Hematopoietic multipotent progenitor cell treated with erythropoietin and hydrocortisone succinate and interleukin-3 and kit ligand, for 4 days (in vitro differentiated cells): ENCODE results near the gene DCUN1D3.
"Not testable (repeated sequence)": the region's sequence is repeated elsewhere in the genome, so short reads cannot be mapped to it uniquely, and the experiment has no call there.

ENCODE experiments used
- DNase-seq: peaks from one replicate; pipeline ENCODE4 v3.0.0-alpha.2; 2015

DCUN1D3 gene

DNA sequence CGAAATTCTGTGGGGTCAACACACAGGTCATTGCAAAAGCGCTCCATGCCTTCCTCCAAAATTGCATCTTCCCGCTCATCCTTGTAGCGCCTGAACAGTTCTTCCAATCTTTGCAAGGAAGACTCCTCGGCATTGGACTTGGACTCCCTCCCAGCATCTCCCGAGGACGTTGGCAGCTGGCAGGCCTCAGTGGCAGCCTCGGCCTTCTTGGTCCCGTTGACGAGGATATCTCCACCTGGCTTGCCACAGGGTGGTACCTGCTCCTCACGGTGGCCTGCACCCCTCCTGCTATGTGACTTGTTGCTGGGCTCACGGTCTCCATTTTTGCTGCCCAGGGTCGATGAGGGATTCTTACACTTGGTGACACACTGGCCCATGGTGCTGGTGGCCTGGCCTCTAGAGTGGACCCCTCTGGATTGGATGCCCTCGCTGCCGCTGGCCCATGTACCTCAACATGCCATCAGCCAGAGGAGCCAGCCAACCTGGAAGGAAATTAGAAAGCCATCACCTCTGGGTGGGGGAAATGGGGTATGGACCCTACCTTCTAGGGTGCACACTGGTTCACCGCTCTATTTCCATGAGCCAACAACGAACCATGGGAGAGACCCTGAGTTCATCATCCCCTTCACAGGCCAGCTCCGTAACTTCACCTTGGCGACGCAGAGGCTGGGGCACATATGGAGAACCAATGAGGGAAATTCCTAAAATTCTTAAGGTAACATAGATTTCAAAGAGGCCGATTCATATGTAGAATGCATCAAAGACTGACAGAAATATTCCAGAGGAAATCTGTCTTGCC is 37.8 kb downstream of the DCUN1D3 start:
- DNase-seq, result no peak

DNA sequence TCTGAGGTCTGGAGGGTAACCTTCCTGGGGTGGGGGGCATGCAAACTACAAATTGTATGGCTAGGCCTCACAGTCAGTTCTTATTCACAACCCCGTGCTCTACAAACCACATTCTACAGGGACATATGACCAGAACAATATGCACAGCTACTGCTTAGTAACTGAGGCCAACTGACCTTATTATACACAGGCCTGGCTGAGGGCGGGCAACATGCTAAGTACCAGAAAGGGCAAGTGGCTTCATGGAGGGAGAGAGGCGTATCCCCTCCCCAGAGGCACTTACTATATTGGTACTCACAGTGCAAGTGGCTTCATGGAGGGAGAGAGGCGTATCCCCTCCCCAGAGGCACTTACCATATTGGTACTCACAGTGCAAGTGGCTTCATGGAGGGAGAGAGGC is 39.2 kb downstream of the DCUN1D3 start:
- not testable (repeated sequence) for DNase-seq

DNA sequence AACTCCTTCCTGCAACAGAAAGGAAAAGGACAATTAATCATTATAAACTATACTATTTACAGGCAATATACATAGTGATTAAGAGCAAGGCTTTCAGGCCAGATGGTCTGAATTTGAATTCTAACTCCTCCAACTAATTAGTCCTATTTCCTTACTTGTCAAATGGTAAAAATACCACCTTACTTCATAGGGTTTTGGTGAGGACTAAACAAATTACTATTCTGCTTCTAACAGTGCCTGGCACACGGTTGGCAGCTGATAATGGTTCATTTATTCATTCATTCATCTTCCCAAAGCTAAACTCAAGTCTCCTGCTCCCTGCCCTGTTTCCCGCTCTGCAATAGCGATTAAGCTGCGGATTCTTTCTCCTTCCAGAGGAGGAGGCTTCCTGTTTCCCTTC is 39.8 kb downstream of the DCUN1D3 start:
- no peak for DNase-seq

DNA sequence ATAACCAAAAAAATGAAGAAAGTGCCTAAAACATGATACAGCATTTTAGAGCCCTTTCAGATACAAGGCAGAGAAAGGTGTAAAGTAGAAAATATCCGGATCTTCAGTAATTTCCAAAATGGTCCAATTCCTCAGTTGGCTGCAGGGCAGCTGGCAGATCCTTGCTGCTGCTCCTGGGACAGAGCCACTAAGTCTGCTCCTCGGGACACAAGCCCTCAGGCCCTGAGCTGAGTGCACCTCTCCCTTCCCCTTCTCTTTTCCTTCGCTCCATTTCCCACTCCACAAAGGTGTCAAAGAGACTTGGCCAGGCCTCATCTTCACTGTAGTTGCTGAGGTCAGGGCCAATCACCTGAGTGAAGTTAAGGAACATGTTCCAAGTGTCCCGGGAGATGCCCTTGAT is 40.5 kb downstream of the DCUN1D3 start:
- DNase-seq, result no peak

DNA sequence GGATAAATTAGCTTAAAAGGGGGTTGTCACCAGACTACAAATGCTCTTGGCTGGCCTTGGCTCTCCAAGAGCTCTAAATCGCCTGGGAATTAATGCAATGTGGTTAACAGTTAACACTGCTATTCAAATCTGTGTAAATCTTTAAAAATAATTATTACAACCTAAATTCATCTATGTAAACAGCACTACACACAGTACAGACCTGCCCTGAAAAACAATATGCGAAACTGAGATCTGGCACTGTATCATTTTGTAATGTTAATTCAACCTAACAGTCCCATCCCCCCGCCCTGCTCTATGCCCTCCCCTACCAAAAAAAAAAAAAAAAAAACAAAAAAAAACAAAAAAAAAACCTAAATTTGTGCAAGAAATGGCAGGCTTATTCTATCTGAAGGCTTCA is 40.9 kb downstream of the DCUN1D3 start:
- no peak for DNase-seq

DNA sequence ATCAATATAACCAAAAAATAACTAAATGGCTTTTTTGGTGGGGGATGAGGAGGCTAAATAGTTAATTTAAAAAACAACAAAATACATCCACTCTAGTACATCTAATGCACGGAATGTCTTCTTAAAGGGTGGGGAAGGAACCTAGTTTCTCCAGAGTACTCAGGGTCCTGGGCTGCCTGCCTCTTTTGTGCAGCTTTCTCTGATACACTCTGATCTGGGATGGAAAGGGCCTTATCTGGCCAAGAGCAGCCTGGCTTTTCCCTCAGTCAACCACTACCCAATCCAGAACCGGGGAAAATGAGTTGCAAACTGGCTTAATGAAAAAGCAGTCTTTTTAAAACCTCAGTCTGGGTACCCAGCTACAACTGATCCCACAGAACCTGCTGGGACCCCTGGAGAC is 42.9 kb downstream of the DCUN1D3 start:
- no peak for DNase-seq

DNA sequence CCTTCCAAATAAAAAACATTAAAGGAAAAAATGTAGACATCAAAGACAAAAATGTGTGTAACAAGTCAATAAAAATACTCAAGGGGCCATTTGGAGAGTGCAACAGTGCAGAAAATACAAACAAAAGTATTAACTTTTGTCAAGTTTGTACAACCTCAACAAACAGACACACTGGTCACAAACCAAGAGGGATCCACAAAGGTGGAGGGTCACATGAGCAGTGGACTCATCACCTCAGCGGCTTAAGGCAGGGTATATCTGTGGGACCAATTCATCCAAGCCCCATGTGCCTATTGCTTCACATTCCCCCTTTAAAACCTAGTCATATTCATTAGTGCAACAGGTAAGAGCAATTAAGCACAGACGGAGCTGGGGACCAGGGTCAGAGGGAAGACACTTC is 45.2 kb downstream of the DCUN1D3 start:
- no peak for DNase-seq

DNA sequence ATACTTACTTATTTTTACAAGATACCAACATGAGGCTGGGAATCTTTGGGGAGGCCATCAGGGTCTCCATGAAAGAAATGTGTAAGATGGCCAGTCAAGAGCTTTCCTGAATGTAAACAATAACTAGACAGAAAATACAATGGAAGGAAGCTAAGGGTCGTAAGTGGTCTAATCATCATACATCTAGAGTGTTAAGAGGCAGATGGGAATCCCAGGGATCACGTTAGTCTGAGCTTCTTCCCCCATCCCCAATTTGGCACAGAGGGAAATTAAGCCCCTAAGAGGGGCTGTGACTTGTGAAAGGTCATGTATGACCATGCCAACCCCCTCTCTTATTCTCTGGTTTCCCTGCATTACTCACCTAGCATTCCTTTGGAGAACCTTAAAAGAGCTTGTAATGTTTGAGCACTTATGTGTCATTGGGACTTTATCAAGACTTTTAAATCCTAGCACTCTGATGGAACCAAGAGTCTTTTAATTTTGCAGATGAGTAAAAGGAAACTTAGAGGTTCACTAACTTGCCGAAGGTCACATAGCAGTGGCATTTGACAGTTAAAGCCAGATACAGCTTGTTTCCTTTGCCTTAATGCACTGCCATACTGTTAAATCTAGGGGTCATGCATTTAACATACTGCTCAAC is 46.1 kb downstream of the DCUN1D3 start:
- DNase-seq, result no peak

DNA sequence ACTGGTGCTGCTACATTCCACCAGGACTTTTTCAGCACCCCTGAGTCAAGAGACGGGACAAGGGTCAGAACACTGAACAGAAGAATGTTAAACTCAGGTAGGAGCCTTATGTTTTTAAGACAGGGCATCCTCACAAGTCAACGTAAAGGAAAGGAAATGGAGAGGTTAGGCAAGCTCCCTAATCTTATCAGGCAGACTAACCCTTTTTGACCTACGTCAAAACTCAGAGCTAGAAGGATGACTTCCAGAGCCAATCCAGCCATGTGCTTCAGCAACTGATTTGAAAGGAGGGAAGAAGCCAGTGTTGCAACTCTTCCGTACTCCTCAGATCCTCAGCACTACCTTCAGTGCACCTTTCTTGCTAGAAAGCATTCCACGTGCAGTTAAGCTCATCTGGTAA is 47.0 kb downstream of the DCUN1D3 start:
- DNase-seq, result no peak

DNA sequence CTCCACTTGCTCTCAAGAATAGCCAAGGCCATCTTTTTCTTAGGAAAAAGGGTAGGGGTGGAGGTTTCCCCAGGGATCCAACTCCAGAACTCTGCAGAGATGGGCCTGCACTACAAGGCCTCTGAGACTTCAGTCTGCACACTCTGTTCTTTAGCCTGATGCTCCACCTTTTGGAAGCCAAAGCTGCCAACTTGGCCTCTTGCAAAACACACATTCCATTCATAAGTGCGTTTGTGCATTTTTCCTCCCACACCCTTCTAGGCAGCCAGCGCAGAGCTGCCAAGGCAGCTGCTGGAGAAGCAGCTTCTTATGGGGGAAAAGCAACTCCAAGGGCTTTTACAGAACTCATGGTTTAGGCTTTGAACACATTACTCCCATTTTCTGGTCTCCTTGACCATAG is 48.6 kb downstream of the DCUN1D3 start:
- no peak for DNase-seq

DNA sequence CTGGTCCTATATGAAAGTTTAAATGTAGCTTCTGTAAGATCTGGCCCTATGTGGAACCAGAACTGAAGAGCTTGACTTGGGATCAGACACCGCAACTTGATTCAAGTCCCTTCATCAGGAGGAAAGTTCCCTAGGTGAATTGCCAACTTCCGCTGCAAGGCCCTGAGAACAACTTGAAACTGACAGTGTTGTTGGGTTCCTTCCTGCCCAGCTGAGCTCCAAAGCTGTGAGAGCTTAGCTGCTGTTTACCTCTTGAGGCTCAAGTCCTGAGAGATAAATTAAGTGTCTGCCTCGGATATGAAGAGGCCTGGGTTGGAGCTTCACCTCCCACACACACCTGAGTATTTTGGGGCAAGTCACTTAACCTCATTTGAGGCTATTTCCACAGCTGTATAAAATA is 49.2 kb downstream of the DCUN1D3 start:
- DNase-seq, result no peak

DNA sequence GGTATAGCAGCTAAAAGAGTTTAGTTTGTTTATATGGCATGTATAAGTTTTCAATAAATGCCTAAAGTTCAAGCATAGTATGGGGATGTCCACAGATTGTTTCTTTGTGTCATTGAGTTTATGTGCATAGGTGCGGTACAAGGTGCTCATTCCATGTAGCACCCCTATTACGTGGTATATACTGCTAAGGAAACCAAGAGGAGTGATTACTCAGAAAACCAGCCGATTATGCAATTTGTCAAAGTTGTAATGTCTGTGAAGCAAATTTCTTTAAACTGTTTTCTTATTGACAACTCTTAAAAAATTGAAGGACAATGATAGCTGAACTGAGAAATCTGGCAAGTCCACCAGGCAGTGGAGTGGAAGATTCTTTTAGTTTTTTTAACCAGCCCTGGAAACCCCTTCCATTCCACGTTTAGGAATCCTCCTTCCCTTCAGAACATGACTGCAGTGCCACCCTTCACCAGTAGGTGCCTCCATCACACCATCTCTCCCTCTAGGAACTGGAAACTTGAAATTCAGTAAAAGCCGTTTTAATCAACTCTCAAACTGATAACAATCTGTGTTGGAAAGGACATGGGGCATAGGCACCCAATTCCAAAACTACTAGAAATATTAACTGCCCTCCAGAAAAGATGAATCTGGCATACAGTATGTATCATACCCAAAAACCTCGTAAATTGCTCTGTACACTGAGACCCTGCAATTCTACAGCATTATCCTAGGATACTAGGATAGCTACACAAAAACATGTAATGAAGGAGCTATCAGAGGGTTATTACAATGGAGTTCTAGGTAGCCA is 50.4 kb downstream of the DCUN1D3 start:
- DNase-seq, result peak; percentile 81

DNA sequence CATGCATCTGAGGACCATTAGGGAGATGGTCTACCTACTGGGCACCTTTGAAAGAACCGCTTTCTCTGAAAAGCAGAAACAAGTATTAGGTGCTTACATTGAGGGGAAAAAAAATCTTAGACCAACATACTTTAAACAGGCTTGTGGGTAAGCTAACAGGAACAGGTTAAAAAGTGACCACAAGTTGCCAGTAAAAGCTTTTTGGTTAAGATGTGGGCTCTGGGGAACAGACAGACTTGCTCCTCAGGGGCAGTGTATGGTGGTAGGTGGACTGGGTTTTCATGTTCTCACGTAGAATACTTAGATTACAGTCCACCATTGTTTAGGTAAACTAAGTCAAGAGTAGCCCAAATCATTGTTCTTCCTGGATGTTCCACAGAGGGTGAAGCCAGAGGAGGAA is 52.6 kb downstream of the DCUN1D3 start:
- DNase-seq, result no peak

DNA sequence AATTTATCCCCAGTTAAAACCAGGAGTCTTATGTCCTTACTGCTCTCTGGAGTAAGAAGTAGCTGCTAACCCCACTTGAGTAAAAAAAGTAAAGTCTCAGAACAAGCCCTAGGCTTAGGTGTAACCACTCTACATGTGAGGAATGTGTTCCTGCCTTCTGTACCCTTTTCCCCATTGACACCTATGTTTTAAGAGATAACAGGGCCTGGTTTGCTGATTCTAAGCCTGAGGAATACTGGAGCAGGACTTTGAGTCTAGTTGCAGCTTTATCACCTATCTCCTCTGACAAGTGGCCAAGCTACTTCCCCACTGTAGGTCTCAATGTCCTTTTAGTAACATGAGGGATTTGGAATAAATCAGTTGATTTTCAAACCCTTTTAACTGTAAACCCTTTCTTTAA is 53.6 kb downstream of the DCUN1D3 start:
- DNase-seq, result no peak

DNA sequence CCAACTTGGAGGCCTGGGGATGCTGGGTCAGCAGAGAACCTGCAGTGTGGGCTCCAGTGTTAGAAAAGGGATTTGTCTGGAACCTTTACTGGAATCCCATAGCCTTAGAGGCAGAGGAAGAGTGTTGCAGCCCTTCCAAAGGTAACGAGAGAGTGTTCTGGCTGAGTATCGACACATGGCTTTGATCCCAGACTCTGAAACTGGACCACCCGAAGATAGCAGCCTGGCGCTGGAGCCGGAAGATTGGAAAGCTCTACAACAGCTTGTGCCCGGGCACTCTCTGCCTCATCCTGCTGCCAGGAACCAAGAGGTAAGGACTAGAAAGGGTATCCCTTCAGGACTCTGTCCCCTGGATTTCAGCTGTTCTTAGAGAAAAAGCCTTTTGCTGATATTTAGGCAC is 54.1 kb downstream of the DCUN1D3 start:
- DNase-seq, result no peak

DNA sequence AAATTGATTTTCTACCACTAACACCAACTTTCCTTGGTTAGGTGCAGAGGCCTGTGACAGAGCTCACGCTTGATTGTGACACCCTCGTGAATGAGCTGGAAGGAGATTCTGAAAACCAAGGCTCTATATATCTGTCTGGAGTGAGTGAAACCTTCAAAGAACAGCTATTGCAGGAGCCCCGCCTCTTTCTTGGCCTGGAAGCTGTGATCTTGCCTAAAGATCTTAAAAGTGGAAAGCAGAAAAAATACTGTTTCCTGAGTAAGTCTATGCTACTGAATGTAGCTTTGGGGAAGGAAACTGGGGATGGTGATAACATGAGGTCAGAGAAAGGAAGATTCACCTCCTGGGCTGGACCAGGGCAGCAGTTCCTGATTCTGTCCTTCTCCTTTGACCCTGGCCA is 55.6 kb downstream of the DCUN1D3 start:
- peak; percentile 72 for DNase-seq

DNA sequence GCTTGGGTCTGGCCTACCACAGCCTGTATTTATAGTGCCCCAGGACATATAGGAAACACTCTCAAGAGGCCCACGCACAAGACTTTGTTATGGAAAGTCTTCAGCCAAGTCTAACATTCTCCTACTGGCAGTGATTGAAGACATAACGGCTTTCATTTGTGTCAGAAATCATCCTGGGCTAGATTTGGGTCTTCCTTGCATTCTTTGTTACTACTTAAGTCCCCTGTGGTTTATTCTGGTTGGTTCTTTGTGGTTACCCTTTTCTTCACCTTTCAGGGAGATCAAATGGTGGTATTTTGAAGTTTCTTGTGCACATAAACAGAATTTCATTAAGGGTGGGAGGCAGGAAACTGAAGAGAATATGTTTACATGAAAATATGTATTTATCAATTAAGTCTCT is 56.1 kb downstream of the DCUN1D3 start:
- DNase-seq, result no peak

DNA sequence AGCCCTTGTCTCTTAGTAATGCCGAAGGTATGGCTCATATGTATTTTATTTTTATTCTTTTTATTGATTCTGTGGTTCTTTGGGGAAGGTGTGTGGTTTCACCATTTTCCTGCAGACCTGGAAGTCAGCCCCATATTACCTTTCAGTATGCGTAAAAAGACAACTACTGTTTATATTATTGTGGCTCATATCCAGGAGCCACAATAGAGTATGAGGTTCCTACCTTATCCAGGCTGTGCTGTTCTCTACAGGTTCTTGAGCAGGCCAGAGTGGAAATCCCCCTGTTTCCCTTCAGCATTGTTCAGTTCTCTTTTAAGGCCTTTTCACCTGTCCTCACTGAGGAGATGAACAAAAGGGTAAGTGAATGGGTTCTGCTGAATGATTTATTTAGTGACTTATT is 60.7 kb downstream of the DCUN1D3 start:
- DNase-seq, result no peak

DNA sequence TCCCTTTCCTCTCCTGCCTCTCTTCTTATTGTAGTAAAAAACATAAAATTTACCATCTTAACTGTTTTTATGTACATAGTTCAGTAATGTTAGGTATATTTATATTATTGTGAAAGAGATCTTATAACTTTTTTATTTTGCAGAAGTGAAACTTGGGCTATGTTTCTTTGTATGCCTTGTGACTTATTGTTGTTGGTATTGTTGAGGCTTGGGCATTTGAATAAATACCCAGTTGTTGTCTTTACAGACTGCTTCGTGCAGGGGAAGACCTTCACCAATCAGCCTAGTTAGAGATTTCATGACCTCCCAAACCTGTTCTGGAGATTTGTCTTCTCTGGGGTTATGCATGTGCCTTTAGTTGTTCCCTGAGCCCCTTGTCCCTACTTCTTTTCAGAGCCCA is 61.9 kb downstream of the DCUN1D3 start:
- no peak for DNase-seq

DNA sequence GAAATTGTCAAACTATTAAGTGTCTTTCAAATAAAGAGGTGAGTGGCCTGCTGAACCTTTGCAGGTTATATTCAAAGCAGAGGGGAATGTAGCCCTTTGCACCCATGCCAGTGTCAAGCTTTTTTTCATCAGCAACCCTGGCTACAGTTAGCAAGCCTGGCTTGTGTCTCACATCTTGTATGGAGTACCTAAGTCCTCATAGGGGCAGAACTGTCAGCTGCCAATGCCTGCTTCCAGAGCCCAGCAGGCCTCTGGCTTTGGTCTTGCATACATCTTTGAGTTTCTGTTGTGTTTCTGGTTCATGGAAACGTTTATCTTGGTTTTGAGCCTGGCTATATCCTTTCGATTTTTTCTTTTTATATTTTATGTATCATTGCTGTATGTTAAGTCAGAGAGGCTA is 67.1 kb downstream of the DCUN1D3 start:
- DNase-seq, result no peak

DNA sequence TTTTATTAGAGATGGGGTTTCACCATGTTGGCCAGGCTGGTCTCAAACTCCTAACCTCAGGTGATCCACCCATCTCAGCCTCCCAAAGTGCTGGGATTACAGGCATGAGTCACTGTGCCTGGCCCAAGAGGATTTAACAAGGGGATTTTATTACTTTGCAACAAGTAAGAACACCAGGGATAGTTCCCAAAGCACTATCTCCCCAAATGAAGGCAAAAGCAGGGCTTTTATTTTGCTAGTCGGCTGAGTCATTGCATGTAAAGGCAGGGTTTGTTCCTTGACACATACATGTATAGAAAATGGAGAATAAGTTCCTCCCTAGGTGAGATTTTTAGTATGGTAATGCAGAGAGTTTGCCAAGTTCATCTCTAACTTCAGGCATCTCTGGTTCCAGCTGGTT is 69.8 kb downstream of the DCUN1D3 start:
- DNase-seq, result no peak

DNA sequence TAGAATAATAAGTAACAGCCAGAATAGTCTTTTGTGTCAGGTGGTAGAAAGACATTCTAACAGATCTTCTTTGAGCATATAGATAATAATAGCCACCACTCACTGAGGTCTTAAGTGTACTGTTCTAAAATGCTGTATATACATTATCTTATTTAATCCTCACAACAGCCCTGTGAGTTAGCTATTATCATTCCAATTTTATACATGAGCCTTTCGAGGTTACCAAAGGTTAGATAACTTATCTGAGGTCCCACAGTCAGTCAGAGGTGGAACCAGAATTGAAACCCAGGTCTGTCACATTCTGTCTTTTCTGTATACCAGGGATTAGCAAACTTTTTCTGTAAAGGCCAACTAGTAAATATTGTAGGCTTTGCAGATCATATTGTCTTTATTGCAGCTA is 70.6 kb downstream of the DCUN1D3 start:
- DNase-seq, result peak; percentile 47

DNA sequence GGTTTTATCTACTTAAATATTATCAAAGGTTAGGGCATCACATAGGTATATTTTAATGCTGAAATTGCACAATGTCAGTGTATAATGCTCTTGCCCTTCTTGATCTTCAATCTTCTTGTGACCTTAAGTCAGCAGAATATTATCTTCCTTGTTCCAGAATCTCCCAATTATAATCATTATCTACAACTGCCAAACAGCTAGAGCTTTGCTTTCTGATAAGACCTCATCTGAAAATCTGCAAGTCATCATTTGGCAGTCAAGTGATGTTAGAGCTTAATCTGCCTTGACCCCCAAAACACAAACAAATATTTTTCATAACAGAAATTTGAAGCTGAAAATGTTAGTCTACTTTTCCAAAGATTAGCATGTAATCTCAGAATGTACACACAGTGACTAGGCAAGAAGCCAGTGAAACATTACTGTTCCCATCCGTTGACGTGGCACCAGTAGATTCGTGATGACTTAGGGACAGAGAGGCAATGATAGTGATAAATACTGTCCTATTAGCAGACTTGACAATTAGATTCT is 74.1 kb downstream of the DCUN1D3 start:
- peak; percentile 82 for DNase-seq
